Eye (tissue), 1 donor: Measurements from ENCODE around the gene FBXL13.
"Not testable (repeated sequence)": the region's sequence is repeated elsewhere in the genome, so short reads cannot be mapped to it uniquely, and the experiment has no call there.

ENCODE experiments used
- DNase-seq: peaks from one replicate; pipeline ENCODE4 v3.0.0-alpha.2; 2015

The FBXL13 gene

DNA sequence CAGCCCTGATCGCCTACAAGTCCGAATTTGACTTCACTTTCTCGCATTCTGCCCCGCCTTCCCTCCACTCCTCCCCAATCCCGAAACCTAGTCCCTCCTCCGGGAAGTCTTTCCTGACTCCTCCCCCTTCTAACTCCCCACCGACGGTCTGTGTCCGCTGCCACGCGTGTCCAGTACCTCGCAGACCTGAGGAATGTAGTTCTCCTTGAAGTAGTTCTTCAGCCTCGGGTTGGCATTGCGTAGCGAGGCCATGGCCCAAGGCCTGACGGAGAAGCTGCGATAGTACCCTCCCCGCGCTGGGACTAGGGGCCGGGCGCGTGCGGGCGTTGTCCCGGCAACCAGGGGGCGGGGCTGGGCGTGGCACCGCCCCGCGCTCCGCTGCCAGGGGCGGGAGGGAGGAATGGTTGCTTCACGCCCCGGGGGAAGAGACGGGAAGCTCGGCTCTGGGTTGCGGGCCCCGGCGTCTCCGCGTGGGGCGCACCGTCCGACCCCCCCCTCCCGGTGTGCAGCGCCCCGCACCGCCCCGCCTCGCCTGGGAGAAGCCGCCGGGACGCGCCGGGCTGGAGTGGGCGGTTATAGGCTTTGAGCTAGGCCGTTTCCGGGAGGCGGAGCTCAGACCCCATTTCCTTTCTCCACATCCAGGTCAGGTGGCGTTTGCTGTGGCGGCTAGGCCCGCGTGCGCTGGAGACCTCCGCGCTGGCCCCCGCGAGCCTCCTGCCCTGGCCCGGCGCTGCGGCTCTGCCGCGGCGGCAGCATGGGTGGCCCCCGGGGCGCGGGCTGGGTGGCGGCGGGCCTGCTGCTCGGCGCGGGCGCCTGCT is at the start of gene FBXL13, which contains the start of gene ARMC10:
TSS of gene FBXL13 (minus strand) at position 278 of the 818 bp plus-strand sequence.
TSS of gene ARMC10 (plus strand) at position 622 of the 818 bp plus-strand sequence. CDS start at position 755, 133 bp downstream.
- peak; percentile 97 for DNase-seq

GRCh38 chr7:103123529-103123928 is 48.9 kb upstream of the FBXL13 start:
- DNase-seq: no peak

DNA sequence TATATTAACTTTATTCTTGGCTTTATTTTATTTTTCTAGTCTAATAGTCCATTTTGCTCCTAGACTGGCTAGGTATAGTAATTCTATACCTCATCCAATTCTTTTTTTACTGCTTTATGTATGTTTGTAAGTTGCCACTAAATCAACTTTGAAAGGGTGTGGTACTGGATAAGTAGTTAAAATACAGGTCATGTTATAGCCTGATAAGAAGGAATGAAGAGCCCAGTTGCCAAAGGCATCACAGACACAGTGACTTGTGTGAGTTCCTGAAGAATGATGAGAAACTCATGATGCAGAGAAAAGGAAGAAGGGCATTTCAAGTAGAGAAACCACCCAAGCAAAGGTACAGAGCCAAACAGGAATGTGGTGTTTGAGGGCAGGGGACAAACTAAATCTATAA is 47.0 kb upstream of the FBXL13 start:
- no peak for DNase-seq

DNA sequence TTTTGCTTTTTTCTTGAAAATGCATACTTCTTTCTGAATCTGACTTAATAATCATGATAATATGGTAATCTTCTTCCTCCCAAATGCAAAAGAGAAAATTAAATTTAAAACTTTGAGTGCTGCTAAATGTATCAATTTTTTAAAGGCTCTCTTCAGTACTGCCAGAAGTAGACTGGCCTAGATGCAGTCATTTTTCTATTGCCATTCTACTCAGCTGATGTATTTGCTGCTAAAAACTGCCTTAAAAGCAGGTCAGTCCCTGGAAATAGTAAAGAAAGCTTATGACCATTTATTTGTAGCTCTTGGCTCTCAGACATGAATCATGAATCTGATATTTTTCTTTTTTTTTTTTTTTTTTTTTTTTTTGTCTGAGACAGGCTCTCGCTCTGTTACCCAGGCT is 45.8 kb upstream of the FBXL13 start:
- no peak for DNase-seq

GRCh38 chr7:103119791-103120291 is 45.2 kb upstream of the FBXL13 start:
- no peak for DNase-seq

- no peak for DNase-seq
Observed at GRCh38 chr7:103117465-103117864, 42.9 kb upstream of the FBXL13 start.

DNA sequence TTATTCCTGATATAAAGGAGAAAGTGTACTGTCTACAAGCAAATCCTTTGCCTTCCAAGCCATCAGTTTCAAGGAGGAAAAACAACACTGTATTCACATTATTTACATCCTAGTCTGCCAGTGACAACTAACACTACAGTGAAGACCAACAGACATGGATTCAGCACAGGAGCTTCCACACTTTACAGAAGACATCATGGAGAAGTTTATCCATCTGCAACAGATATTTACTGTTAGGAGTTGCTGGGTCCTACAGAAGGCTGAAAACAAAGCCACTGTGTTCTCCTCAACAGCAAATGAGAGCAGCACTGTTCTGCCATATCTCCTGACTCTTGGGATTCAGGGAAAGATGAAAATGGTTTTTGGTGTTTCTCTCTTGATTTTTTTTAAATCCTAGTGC is 42.4 kb upstream of the FBXL13 start:
- no peak for DNase-seq

- DNase-seq: no peak
Observed at GRCh38 chr7:103116511-103116910, 41.9 kb upstream of the FBXL13 start.

GRCh38 chr7:103115771-103116170 is 41.2 kb upstream of the FBXL13 start:
- no peak for DNase-seq

GRCh38 chr7:103114576-103115008 is 40.0 kb upstream of the FBXL13 start:
- DNase-seq: no peak

DNA sequence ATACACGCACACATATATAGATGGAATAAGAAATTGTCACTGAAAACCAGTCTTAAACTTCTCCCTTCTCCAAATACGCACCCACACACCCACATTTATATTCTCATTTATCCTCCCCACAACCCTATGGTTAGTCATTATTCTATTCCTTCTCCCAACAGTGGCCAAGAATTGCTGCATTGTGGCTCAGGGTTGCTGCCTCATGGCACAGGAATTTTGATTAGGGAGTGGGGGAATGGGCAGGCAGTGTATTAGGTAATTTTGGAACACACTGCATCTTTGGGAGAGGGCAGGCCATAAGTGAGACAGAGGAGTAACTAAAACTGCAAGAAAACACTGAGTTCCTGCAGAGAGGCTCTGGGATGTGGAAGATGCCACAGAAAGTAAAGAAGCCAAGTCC is 38.6 kb upstream of the FBXL13 start:
- DNase-seq: peak; percentile 9

- not testable (repeated sequence) for DNase-seq
Observed at GRCh38 chr7:103106703-103107070, 32.1 kb upstream of the FBXL13 start.

DNA sequence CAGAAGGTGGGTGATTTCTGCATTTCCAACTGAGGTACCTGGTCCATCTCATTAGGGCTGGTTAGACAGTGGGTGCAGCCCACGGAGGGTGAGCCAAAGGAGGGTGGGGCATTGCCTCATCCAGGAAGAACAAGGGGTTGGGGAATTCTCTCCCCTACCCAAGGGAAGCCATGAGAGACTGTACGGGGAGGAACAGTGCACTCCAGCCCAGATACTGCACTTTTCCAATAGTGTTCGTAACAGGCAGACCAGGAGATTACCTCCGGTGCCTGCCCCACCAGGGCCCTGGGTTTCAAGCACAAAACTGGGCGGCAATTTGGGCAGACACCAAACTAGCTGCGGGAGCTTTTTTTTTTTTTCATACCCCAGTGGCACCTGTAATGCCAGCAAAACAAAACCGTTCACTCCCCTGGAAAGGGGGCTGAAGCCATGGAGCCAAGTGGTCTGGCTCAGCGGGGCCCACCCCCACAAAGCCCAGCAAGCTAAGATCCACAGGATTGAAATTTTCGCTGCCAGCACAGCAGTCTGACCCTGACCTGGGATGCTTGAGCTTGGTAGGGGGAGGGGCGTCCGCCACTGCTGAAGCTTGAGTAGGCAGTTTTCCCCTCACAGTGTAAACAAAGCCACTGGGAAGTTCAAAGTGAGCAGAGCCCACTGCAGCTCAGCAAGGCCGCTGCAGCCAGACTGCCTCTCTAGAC is 31.6 kb upstream of the FBXL13 start:
- DNase-seq: peak; percentile 86

DNA sequence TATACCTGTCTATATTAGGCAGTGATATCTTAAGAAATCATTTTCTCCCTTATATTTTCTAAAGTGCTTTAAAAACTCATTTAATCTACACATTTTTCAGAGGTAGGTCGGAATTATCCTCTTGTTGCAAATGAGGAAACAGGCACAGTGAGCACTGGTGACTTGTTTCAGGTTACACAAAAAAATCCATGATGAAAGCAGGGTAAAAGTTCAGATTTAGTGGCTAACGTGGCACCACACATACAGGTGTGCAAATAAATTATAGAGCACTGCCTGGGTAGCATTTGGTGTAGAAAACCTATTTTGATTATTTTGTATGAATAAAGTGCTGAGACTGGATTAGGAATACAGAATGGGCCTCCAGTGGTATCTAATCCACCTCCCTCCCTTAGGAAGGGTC is 26.9 kb upstream of the FBXL13 start:
- no peak for DNase-seq

GRCh38 chr7:103100348-103100747 is 25.8 kb upstream of the FBXL13 start:
- no peak for DNase-seq

- no peak for DNase-seq
Observed at GRCh38 chr7:103097041-103097440, 22.4 kb upstream of the FBXL13 start.

GRCh38 chr7:103095558-103095957 is 21.0 kb upstream of the FBXL13 start:
- DNase-seq: not testable (repeated sequence)

GRCh38 chr7:103094102-103094501 is 19.5 kb upstream of the FBXL13 start:
- no peak for DNase-seq

DNA sequence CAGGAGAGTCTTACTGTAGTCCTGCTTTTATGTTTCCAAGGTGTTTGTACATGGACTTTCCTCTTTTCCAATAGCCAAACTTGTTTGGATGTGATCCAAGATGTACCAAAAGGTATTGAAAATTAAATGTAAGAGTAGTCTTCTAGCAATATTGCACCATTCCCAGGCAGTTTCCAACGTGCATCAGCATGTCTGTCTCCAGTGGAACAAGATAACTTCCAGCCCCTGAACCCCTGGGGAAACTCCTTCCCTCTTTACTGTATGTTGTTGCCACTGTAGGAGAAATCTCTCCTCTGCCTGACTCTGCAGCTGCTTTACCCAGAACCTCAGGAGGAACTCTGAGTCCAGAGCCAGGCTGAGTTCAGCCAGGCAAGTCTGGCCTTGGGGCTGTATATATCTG is 18.8 kb upstream of the FBXL13 start:
- DNase-seq: no peak

DNA sequence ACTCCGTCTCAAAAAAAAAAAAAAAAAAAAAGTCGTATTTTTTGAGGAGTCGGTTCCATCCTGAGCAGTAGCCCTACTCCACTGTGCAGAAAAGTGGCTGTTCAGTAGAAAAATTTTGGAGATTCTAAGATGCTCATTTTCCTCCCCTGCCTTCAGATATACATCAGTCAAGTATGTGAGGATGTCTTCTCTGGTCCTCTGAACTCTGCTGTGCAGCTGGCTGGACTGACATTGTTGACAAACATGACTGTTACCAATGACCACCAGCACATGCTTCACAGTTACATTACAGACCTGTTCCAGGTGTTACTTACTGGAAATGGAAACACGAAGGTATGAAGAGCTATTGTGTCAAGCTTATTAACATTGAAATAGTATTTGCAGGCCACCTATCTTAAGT is 17.7 kb upstream of the FBXL13 start:
- DNase-seq: not testable (repeated sequence)

DNA sequence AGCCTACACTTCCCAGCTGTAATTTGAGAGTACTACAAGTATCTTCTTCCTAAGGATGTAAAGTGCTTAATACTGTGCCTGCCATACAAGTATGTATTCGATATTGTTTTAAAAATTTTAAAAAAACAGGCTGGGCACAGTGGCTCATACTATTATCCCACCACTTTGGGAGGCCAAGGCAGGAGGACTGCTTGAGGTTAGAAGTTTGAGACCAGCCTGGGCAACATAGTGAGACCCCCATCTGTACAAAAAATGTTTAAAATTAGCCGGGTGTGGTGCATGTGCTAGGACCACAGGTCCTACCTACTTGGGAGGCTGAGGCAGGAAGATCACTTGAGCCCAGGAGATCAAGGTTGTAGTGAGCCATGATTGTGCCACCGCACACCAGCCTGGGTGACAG is 8.6 kb upstream of the FBXL13 start:
- no peak for DNase-seq

DNA sequence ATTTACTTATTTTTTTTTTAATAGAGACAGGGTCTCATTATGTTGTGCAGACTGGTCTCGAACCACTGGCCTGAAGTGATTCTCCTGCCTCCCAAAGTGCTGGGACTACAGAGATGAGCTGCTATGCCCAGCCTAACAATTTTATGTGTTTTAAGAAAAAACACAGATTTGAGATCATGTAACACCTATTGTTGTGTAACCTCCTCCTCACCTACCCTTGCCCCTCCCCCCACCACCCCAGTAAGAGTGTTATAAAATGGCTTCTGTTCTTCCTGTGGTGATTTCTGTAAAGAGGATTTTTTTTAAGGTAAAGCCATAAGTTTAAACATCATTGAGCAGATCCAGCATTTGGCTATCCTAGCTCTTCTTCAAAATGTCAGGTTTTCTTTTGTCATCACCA is 7.9 kb upstream of the FBXL13 start:
- no peak for DNase-seq

DNA sequence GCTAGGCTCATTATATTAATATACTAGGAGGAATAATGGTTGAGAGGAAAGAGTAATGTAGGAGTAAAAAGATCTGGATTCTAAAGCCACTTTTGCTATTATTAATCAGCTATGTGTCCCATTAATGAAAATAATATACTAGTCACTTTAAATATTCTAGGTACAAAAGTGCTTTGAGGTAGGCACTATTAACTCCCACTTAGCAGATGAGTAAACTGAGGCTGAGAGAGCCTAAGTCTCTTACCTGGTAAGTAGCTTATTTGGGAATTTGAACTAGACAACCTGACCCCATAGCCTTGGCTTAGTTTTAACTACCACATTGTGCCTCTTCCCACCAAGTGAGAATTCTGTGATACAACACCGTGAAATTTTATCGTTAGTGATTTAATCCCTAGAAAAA is 6.3 kb upstream of the FBXL13 start:
- no peak for DNase-seq

DNA sequence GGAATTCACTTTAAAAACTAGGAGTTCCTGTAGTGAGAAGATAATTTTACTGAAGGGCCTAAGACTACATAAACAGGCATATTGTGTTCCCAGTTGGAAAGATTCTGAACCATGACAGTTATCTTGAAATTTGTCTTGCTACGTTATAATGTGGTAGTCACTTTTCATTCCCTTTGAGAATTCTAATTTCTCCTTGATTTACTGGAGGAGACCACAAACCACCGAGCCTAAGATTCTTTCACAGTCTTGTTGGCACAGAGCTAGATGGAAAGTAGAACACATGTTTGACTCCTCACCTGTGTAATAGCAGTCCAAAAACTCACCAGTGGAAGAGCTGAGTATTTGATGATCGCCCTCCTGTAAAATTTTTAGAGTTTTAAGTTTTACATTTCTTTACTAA is 5.2 kb upstream of the FBXL13 start:
- DNase-seq: no peak
